ENCODE results near the gene ARHGAP6. TPM values are rescaled to one million over a fixed set of nuclear protein-coding genes. Genes with fewer than 3 reads are reported as not detected.

ARHGAP6 gene
- total and polyA plus RNA-seq, 9 of the 15 experiments (the other 6 are each of a cell fraction or from before 2014, with no cell fraction given): 12.5 to 63.6 (median 41.8) TPM

DNA sequence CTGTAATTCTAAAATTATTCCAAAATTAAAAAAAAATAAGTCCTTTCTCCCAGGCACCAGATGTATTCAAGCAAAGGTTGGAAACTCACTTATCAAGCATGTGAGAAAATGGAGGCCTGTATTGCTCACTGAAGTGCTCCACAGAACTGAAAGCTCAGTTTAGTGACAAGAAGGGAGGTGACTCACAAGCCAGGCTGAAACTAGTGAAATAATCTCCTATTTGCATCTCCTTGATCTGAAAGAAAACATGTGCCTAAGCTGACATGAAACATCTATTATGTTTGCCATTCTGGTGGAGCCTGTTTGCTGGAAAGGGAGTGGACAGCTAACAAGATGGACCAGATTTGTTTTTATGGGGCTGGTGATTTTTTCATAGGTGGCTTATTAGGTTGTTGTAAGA lies 426.5 kb downstream of the ARHGAP6 start (continued):
- TF ChIP-seq, protein P1, sequence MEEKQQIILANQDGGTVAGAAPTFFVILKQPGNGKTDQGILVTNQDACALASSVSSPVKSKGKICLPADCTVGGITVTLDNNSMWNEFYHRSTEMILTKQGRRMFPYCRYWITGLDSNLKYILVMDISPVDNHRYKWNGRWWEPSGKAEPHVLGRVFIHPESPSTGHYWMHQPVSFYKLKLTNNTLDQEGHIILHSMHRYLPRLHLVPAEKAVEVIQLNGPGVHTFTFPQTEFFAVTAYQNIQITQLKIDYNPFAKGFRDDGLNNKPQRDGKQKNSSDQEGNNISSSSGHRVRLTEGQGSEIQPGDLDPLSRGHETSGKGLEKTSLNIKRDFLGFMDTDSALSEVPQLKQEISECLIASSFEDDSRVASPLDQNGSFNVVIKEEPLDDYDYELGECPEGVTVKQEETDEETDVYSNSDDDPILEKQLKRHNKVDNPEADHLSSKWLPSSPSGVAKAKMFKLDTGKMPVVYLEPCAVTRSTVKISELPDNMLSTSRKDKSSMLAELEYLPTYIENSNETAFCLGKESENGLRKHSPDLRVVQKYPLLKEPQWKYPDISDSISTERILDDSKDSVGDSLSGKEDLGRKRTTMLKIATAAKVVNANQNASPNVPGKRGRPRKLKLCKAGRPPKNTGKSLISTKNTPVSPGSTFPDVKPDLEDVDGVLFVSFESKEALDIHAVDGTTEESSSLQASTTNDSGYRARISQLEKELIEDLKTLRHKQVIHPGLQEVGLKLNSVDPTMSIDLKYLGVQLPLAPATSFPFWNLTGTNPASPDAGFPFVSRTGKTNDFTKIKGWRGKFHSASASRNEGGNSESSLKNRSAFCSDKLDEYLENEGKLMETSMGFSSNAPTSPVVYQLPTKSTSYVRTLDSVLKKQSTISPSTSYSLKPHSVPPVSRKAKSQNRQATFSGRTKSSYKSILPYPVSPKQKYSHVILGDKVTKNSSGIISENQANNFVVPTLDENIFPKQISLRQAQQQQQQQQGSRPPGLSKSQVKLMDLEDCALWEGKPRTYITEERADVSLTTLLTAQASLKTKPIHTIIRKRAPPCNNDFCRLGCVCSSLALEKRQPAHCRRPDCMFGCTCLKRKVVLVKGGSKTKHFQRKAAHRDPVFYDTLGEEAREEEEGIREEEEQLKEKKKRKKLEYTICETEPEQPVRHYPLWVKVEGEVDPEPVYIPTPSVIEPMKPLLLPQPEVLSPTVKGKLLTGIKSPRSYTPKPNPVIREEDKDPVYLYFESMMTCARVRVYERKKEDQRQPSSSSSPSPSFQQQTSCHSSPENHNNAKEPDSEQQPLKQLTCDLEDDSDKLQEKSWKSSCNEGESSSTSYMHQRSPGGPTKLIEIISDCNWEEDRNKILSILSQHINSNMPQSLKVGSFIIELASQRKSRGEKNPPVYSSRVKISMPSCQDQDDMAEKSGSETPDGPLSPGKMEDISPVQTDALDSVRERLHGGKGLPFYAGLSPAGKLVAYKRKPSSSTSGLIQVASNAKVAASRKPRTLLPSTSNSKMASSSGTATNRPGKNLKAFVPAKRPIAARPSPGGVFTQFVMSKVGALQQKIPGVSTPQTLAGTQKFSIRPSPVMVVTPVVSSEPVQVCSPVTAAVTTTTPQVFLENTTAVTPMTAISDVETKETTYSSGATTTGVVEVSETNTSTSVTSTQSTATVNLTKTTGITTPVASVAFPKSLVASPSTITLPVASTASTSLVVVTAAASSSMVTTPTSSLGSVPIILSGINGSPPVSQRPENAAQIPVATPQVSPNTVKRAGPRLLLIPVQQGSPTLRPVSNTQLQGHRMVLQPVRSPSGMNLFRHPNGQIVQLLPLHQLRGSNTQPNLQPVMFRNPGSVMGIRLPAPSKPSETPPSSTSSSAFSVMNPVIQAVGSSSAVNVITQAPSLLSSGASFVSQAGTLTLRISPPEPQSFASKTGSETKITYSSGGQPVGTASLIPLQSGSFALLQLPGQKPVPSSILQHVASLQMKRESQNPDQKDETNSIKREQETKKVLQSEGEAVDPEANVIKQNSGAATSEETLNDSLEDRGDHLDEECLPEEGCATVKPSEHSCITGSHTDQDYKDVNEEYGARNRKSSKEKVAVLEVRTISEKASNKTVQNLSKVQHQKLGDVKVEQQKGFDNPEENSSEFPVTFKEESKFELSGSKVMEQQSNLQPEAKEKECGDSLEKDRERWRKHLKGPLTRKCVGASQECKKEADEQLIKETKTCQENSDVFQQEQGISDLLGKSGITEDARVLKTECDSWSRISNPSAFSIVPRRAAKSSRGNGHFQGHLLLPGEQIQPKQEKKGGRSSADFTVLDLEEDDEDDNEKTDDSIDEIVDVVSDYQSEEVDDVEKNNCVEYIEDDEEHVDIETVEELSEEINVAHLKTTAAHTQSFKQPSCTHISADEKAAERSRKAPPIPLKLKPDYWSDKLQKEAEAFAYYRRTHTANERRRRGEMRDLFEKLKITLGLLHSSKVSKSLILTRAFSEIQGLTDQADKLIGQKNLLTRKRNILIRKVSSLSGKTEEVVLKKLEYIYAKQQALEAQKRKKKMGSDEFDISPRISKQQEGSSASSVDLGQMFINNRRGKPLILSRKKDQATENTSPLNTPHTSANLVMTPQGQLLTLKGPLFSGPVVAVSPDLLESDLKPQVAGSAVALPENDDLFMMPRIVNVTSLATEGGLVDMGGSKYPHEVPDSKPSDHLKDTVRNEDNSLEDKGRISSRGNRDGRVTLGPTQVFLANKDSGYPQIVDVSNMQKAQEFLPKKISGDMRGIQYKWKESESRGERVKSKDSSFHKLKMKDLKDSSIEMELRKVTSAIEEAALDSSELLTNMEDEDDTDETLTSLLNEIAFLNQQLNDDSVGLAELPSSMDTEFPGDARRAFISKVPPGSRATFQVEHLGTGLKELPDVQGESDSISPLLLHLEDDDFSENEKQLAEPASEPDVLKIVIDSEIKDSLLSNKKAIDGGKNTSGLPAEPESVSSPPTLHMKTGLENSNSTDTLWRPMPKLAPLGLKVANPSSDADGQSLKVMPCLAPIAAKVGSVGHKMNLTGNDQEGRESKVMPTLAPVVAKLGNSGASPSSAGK (IDR thresholded peaks at IDR 0.05): peak; percentile 33; the same call in 1 of the 2 replicates
